ENCODE data around the gene KIF5C.

KIF5C gene

DNA sequence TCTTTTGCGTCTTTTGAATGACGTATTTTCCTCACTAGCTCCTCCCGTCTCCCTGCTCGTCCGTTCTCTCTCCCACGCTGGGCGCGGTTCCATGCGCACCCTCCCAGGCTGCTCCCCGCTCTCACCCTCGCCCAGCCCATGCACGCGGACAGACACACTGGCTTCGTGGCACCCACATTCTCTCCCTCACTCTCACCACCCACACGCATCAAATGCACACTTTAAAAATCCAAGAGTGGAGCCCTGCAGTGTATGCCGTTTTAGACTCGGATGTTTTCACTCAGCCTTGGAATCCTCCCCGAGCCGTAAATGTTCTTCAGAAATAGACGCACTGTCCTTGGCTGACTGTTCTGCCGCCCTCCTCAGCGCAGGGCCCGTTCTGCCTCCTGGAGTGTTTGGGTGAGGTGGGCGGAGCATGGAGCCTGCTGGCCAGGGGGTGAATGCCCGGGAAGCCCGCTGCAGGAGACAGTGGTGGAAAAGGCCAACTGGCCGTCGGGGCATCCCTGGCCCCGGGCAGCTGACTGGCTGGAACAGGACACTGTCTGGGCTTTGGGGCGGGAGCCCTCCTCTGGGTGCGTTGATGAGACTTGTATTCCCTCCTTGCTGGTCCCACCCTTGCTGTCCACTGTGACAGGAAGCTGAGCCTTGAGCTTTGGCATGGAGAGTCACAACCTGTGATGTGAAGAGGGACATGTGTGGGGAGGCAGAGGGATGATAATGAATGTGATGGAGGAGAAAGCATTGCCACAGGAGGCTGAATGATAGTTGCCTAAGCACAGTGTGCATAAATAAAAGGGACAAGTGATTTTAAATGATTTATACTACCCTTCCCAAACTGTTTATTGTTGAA, 128.1 kb downstream of the KIF5C start:
- H3K4me3 ChIP-seq (ENCODE audit: low read depth, low read length), result no peak overlapping the region
- no peak for TF ChIP-seq CTCF (IDR thresholded peaks at IDR 0.05; ENCODE audit: insufficient read depth, low read depth, low read length, missing control alignments)
- no peak for DNase-seq (ENCODE audit: low read depth)

GRCh38 chr2:149004836-149005235, 129.8 kb downstream of the KIF5C start:
- TF ChIP-seq CTCF (IDR thresholded peaks at IDR 0.05; ENCODE audit: insufficient read depth, low read depth, low read length, missing control alignments), result no peak
- no peak for DNase-seq (ENCODE audit: low read depth)
- H3K4me3 ChIP-seq (ENCODE audit: low read depth, low read length), result no peak overlapping the region

- DNase-seq (ENCODE audit: low read depth), result no peak
- no peak for TF ChIP-seq CTCF (IDR thresholded peaks at IDR 0.05; ENCODE audit: insufficient read depth, low read depth, low read length, missing control alignments)
- H3K4me3 ChIP-seq (ENCODE audit: low read depth, low read length), result no peak overlapping the region
These were observed 130.5 kb downstream of the KIF5C start for GRCh38 chr2:149005471-149006077.

- no peak for DNase-seq (ENCODE audit: low read depth)
- no peak overlapping the region for H3K4me3 ChIP-seq (ENCODE audit: low read depth, low read length)
- TF ChIP-seq CTCF (IDR thresholded peaks at IDR 0.05; ENCODE audit: insufficient read depth, low read depth, low read length, missing control alignments), result no peak
These were observed 132.0 kb downstream of the KIF5C start for GRCh38 chr2:149006883-149007543.

DNA sequence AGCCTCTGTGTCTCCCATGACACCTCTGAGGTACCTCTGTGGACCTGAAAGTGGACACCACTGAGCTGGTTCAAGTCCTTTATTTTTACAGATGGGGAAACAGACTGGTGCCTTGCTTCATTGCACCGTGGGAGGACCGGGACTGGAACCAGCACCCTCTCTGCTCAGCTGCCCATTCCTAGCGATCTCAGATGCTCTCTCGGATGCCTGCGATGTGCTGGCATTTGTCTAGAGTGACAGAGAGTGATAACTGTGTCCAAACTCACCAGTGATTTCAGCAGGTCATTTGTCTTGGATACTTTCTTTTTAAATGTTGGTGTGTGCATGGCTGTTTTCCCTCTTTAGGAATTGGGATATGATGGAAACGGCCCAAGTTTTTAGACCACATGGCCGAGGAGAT, 133.4 kb downstream of the KIF5C start:
- no peak for TF ChIP-seq CTCF (IDR thresholded peaks at IDR 0.05; ENCODE audit: insufficient read depth, low read depth, low read length, missing control alignments)
- DNase-seq (ENCODE audit: low read depth), result no peak
- H3K4me3 ChIP-seq (ENCODE audit: low read depth, low read length), result no peak overlapping the region

GRCh38 chr2:149009576-149010461, 134.8 kb downstream of the KIF5C start:
- no peak for DNase-seq (ENCODE audit: low read depth)
- no peak overlapping the region for H3K4me3 ChIP-seq (ENCODE audit: low read depth, low read length)
- no peak for TF ChIP-seq CTCF (IDR thresholded peaks at IDR 0.05; ENCODE audit: insufficient read depth, low read depth, low read length, missing control alignments)
